ENCODE data around the gene GNG13.

DNA sequence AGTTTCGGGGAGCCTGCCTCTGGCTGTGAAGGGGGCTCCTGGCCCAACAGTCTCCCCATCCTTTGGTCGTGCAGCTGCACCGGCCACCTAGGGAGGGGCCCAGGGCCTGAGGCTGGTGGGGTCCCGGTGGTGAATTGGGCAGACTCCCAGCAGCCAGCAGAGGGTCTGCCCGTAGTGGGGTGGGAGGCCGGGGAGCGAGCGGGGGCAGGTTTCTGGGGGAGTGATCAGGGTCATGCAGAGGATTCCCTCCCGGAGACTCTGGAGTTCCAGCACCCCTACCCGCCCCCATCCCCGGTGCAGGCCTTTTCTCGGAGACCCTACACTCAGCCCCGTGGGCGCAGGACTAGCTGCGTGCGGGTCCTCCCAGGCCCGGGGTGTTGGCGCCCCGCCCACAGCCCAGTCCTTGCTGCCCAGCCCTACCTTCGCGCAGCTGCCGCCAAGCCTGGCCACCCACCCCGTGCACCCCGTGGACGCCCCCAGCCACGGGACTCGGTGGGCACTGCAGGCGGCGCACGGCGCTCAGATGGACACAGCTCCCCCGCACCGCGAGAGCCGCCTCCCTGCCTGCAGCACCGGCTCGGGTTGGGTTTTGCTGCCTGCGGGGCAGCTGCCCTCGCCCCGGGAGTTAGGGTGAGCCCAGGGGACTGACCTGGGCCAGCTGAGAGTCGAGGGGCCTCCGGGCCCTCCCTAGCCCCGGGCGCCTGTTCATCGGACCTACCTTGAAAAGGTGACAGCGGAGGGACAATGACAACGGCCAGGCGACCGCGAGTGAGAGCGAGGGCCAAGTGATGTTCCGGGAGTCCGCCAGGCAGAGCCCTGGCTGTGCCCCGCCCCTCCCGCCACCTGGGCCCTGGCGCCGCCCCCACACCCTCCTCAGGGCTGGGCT lies at the start of gene GNG13:
- TF ChIP-seq EZH2phosphoT487 (IDR thresholded peaks at IDR 0.05; ENCODE audit: insufficient read depth, low read depth) (no peak), EZH2 (IDR thresholded peaks at IDR 0.05; ENCODE audit: insufficient read depth, poor library complexity, severe bottlenecking) (peak; percentile 85)
